Osteoblast (primary cell): ENCODE results near the gene BFAR. TPM values are rescaled to one million over a fixed set of nuclear protein-coding genes. Genes with fewer than 3 reads are reported as not detected.

Source experiments
- DNase-seq: peaks from one replicate; pipeline ENCODE4 v3.0.0; 2011; ENCODE audit warnings: low spot score, mixed read lengths; ENCODE audit not compliant: insufficient read length; ENCODE audit errors: missing footprints
- H2AFZ ChIP-seq: 2 replicates; pipeline ENCODE4 v1.6.0; 2011; ENCODE audit warnings: mild to moderate bottlenecking, low read length
- H3K27ac ChIP-seq: 2 replicates; pipeline ENCODE4 v1.5.1; 2011; ENCODE audit warnings: mild to moderate bottlenecking, low read depth, low read length, moderate library complexity
- H3K27me3 ChIP-seq: 2 replicates; pipeline ENCODE4 v1.6.0; 2012; ENCODE audit warnings: mild to moderate bottlenecking, control low read depth, inconsistent platforms, low read length, moderate library complexity; ENCODE audit not compliant: insufficient read depth
- H3K36me3 ChIP-seq: 2 replicates; pipeline ENCODE4 v1.5.1; 2011; ENCODE audit warnings: mild to moderate bottlenecking, low read length, control low read depth, moderate library complexity; ENCODE audit not compliant: insufficient read depth
- H3K4me1 ChIP-seq: 2 replicates; pipeline ENCODE4 v1.5.1; 2011; ENCODE audit warnings: mild to moderate bottlenecking, low read length, control low read depth, moderate library complexity; ENCODE audit not compliant: insufficient read depth
- H3K4me2 ChIP-seq: 2 replicates; pipeline ENCODE4 v1.6.0; 2011; ENCODE audit warnings: mild to moderate bottlenecking, low read length; ENCODE audit not compliant: insufficient read depth
- H3K4me3 ChIP-seq: fragments of 200-600 bp; sonication (generic); 3 replicates; pipeline ENCODE4 v1.5.1; 2012; ENCODE audit warnings: mild to moderate bottlenecking, low read length, inconsistent platforms; ENCODE audit not compliant: insufficient read depth
- H3K79me2 ChIP-seq: 2 replicates; pipeline ENCODE4 v1.6.0; 2012; ENCODE audit warnings: mild to moderate bottlenecking, low read length, control low read depth, inconsistent platforms; ENCODE audit not compliant: insufficient read depth
- H3K9me3 ChIP-seq: 2 replicates; pipeline ENCODE4 v1.5.1; 2011; ENCODE audit warnings: low read depth, low read length, control low read depth
- H4K20me1 ChIP-seq: 2 replicates; pipeline ENCODE4 v1.6.0; 2012; ENCODE audit warnings: mild to moderate bottlenecking, low read length, control low read depth; ENCODE audit not compliant: insufficient read depth
- total RNA-seq: library from RNA; depleted of rRNA; stranded (reverse); fragments of >200 nt; gene quantifications from 2 replicates; pipeline ENCODE4 v1.2.3, GENCODE V29; 2012
- TF ChIP-seq, protein P1 (sequence below): IDR thresholded peaks from 2 replicates; pipeline ENCODE4 v1.5.1; 2011; ENCODE audit warnings: mild to moderate bottlenecking, low read depth, low read length, moderate library complexity; ENCODE audit errors: extremely low read depth

BFAR gene
- total RNA-seq, 1 donor: 186 TPM

DNA sequence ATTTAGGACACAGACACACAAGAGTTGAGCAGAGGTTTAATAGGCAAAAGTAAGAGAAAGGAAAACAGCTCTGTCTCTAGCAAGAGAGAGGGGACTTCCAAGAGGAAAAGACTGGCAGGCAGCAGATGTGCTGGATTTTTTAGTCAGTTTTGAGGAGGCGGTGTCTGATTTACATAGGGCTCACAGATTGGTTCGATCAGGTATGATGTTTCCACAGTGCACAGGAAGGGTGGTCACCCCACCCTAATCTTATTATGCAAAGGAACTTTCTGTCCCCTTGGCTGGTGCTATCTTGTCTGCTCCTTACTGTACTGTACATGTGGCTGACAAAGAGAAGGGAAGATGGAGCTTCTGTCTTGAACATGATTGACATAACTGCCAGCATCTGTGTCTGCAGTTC lies 25.3 kb downstream of the BFAR start:
- Histone ChIP-seq H3K27me3 (no peaks in the 10 kb centered on the region), H3K36me3 (peaks cover 46% of the 10 kb centered on the region), H3K4me3 (no peak overlapping the region), H3K4me2 (no peak overlapping the region), H2AFZ (no peak overlapping the region), H3K4me1 (no peaks in the 10 kb centered on the region), H3K9me3 (no peaks in the 10 kb centered on the region), H3K27ac (no peak overlapping the region), H4K20me1 (no peaks in the 10 kb centered on the region), H3K79me2 (no peaks in the 10 kb centered on the region)
- TF ChIP-seq, protein P1, sequence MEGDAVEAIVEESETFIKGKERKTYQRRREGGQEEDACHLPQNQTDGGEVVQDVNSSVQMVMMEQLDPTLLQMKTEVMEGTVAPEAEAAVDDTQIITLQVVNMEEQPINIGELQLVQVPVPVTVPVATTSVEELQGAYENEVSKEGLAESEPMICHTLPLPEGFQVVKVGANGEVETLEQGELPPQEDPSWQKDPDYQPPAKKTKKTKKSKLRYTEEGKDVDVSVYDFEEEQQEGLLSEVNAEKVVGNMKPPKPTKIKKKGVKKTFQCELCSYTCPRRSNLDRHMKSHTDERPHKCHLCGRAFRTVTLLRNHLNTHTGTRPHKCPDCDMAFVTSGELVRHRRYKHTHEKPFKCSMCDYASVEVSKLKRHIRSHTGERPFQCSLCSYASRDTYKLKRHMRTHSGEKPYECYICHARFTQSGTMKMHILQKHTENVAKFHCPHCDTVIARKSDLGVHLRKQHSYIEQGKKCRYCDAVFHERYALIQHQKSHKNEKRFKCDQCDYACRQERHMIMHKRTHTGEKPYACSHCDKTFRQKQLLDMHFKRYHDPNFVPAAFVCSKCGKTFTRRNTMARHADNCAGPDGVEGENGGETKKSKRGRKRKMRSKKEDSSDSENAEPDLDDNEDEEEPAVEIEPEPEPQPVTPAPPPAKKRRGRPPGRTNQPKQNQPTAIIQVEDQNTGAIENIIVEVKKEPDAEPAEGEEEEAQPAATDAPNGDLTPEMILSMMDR: no peak
- DNase-seq: no peak

DNA sequence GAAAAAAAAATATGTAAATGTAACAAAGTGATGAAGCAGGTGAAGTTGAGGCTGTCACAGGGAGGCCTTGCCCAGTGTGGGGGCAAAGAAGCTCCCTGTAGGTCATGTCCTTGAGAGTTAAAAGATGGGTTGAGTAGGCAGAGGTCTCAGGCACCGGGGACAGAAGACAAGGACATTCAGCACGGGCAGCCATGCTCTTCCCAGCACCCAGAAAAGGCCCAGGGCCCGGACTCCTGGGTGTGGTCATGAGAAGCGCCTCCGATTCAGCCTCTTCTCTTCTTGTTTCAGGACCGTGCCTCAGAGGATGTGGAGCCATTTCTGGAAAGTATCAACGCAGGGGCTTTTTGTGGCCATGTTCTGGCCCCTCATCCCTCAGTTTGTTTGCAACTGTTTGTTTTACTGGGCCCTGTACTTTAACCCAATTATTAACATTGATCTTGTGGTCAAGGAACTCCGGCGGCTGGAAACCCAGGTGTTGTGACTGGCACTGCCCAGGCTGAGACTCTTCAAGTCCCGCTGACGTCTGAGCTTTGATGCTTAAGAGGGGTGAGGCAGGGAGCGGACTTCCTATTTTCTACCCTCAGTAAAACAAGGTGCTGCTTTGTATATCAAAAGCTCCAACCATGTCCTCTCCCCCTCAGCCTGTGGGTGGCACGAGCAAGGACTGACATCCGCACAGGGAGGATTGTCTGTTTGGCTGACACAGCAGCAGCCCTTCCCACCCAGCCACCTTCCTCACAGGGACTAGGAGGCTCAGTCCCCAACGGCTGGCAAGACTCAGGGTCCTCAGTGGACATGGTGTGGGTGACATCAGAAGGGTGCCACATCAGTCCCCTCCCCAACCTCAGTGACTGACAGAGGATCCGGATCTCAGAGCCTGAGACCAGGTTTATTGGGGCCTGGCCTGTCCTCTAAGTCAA lies 34.9 kb downstream of the BFAR start:
- H3K79me2 ChIP-seq: no peaks in the 10 kb centered on the region
- TF ChIP-seq, protein P1: no peak
- H3K9me3 ChIP-seq: no peaks in the 10 kb centered on the region
- H3K36me3 ChIP-seq: peaks cover 45% of the 10 kb centered on the region
- no peak overlapping the region for H2AFZ ChIP-seq
- no peaks in the 10 kb centered on the region for H4K20me1 ChIP-seq
- no peak overlapping the region for H3K4me2 ChIP-seq
- no peak overlapping the region for H3K4me3 ChIP-seq
- H3K27me3 ChIP-seq: no peaks in the 10 kb centered on the region
- no peak overlapping the region for H3K27ac ChIP-seq
- H3K4me1 ChIP-seq: no peaks in the 10 kb centered on the region
- peak; percentile 19 for DNase-seq

DNA sequence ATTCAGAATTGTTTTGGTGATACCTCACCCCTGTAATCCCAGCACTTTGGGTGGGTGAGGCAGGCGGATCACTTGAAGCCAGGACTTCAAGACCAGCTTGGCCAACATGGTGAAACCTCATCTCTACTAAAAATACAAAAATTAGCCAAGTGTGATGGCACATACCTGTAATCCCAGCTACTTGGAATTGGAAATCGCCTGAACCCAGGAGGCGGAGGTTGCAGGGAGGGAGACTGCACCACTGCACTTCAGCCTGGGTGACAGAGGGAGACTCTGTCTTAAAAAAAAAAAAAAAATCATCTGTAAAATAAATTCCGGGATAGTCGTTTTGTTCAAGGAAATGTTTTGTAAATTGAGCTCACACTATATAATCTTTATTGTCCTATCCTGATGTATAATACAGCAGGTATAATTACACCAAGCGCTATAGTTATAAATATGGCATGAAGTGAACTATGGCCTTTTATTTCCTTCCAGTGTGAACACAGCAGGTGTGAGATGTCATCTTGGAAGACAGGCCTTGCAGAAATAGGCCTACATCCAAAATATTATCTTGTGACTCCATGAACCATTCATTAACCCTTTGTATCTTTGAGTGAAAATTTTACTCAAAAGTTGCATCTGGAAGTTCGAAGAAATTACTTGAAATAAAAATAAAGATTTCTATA lies 35.9 kb downstream of the BFAR start:
- Histone ChIP-seq H3K27ac (no peak overlapping the region), H4K20me1 (no peaks in the 10 kb centered on the region), H3K27me3 (no peaks in the 10 kb centered on the region), H3K9me3 (no peaks in the 10 kb centered on the region), H3K36me3 (peaks cover 37% of the 10 kb centered on the region), H2AFZ (no peak overlapping the region), H3K4me1 (no peaks in the 10 kb centered on the region), H3K4me2 (no peak overlapping the region), H3K79me2 (no peaks in the 10 kb centered on the region), H3K4me3 (no peak overlapping the region)
- TF ChIP-seq, protein P1: no peak
- no peak for DNase-seq

DNA sequence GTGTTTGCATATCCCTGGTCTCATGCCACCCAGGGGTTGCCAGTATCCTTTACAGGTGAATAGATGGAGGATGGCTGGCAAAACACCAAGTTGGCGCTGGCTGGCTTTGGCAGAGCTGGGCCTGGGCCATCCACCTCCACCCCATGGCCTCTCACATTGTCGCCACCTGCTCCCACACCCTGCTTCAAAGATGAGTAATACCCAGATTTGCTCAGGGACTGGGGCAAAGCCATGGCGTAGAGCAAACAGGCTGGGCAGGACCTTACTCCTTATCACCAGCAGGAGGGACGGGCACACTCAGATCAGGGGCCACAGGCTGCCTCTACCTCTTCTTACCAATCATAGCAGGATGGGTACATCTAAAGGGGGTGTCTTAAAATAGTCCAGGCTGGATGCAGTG lies 37.0 kb downstream of the BFAR start:
- TF ChIP-seq, protein P1: no peak

More for the DNA sequence above, 37.0 kb downstream of the BFAR start:
- no peak overlapping the region for H3K4me3 ChIP-seq
- peak; percentile 47 for DNase-seq
- no peaks in the 10 kb centered on the region for H4K20me1 ChIP-seq
- H3K9me3 ChIP-seq: no peaks in the 10 kb centered on the region
- no peak overlapping the region for H2AFZ ChIP-seq
- H3K27me3 ChIP-seq: no peaks in the 10 kb centered on the region
- H3K4me2 ChIP-seq: no peak overlapping the region
- H3K36me3 ChIP-seq: peaks cover 27% of the 10 kb centered on the region
- H3K27ac ChIP-seq: no peak overlapping the region
- no peaks in the 10 kb centered on the region for H3K4me1 ChIP-seq
- H3K79me2 ChIP-seq: no peaks in the 10 kb centered on the region
